Pancreas (tissue), 10 donors: ENCODE data around the gene SMARCE1. TPM values are rescaled to one million over a fixed set of nuclear protein-coding genes. Genes with fewer than 3 reads are reported as not detected.

ENCODE experiments used
- ATAC-seq, 4 donors: fragments of 200-7000 bp; cut with Tn5 transposase; one replicate each; pipeline versions ENCODE4 v1.8.0 to v1.9.1; 2020; ENCODE audit warnings: mild to moderate bottlenecking in 4 of 4, moderate library complexity in 4 of 4
- DNase-seq, 6 donors: peaks; one replicate each; pipeline ENCODE4 v3.0.0-alpha.2; 2020
- FAIRE-seq: peaks from 2 replicates; lab custom pipeline; 2012; peaks lifted over from hg19 to GRCh38; lab: Jason Lieb, UNC
- H3K27ac ChIP-seq, 4 donors: fragments of 200-600 bp; sonication (generic); 1 replicate in 3 of 4; 2 replicates in 1 of 4; pipeline versions ENCODE4 v1.5.0 to v1.8.0; 2020
- H3K27me3 ChIP-seq, 4 donors: fragments of 200-600 bp; one replicate each; pipeline ENCODE4 v1.8.0; 2021
- H3K36me3 ChIP-seq, 3 donors: fragments of 200-600 bp; sonication (generic) in 1 of 3; one replicate each; pipeline versions ENCODE4 v1.5.0 to v1.8.0; 2020 to 2021
- H3K4me1 ChIP-seq, 3 donors: fragments of 200-600 bp; one replicate each; pipeline ENCODE4 v1.8.0; 2021
- H3K4me3 ChIP-seq, 4 donors: fragments of 200-600 bp; sonication (generic) in 2 of 4; one replicate each; pipeline versions ENCODE4 v1.5.0 to v1.8.0; 2020 to 2021
- H3K9me3 ChIP-seq, 4 donors: fragments of 200-600 bp; one replicate each; pipeline ENCODE4 v1.8.0; 2021
- WGBS, 2 donors: extraction: QIAGEN DNeasy Blood & Tissue Kit; methylation state at CpG; one replicate each; pipeline ENCODE4 v1.1.7; 2013; 5-methylcytosine and 5-hydroxymethylcytosine counted together
- intact Hi-C, 3 donors: fragments of 100-400 bp; cut with DNase I; formaldehyde crosslinking; loops; one replicate each; pipeline versions ENCODE4 v1.11.1 to v1.14.2; 2022
- polyA plus RNA-seq, 2 donors: library from polyadenylated mRNA; stranded (reverse); fragments of 200-250 nt; gene quantifications; one replicate each; pipeline ENCODE4 v1.2.3, GENCODE V29; 2013
- total RNA-seq, 6 donors: library from RNA; stranded (reverse); fragmentation: NEBNext Ultra II Directional in 4 of 6; extraction: Animal tissue kit (Norgen Biotek cat#: 25700) in 4 of 6; gene quantifications; one replicate each; pipeline versions ENCODE4 v1.2.1 to v1.2.4, GENCODE V29; 2021 to 2023
- TF ChIP-seq, protein P1 (sequence below), 4 donors: fragments of 200-600 bp; sonication (generic) in 3 of 4; IDR thresholded peaks; one replicate each; pipeline versions ENCODE4 v1.5.0 to v1.8.0; 2021; ENCODE audit warnings: antibody characterized with exemption in 4 of 4
- donor health status: healthy with polysubstance abuse.
- donor health status: DM: no; HTN: no; CAD: no; lungs with moderate emphysema.
- donor health status: DM: no; HTN: no; CAD: no.
- donor health status: control.
- donor health status: control.
- donor health status: Bipolar disorder and iron deficiency.
- donor health status: DM: yes; HTN: yes; CAD: no.
- donor health status: DM: no; HTN: no; CAD: no.
- donor health status: DM: no; HTN: no; CAD: no.
- donor health status: DM: yes; HTN: yes; CAD: no.

The SMARCE1 gene
- total and polyA plus RNA-seq, 8 donors = 21.7 to 55.8 (median 35.4) TPM

DNA sequence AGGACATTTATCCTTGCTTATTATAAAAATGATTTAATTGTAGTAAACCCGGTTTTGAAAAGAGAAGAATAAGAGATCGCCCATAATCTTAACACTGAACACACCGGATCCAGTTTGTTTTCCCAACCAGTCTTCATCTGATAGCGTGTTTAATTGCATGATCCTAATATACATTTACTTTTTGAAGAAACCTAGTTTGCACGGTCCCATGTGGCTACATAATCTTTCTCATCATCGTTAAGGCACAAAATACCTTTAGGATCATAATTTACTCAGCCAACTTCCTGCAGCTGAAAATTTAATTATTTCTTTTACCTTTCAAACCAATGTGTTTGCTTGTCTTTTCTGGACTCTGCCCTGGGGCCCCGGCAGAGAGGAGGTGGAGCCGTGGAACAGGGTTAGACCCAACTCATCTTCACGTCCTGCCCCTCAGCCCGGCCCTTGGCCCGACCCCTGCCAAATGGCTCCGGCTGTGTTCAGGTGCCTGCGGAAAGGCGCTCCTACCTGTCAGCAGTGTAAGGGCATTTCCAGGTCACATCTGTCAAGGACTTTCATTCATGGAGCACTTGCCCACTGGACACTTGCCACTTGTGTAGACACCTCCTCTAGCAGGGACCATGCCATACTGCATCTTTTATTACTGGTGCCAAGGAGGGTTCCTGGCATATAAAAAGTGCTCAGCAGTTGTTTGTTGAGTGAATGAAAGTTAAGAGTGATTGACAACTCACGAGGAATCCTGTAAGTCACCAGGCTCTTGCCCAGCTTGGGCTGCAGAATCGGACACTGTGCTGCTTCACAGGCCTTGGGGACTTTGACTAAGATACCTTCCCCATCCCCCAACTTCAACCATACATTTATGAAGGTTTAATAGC is 28.6 kb downstream of the SMARCE1 start:
- H3K36me3 ChIP-seq = no peaks in the 10 kb centered on the region
- TF ChIP-seq, protein P1, sequence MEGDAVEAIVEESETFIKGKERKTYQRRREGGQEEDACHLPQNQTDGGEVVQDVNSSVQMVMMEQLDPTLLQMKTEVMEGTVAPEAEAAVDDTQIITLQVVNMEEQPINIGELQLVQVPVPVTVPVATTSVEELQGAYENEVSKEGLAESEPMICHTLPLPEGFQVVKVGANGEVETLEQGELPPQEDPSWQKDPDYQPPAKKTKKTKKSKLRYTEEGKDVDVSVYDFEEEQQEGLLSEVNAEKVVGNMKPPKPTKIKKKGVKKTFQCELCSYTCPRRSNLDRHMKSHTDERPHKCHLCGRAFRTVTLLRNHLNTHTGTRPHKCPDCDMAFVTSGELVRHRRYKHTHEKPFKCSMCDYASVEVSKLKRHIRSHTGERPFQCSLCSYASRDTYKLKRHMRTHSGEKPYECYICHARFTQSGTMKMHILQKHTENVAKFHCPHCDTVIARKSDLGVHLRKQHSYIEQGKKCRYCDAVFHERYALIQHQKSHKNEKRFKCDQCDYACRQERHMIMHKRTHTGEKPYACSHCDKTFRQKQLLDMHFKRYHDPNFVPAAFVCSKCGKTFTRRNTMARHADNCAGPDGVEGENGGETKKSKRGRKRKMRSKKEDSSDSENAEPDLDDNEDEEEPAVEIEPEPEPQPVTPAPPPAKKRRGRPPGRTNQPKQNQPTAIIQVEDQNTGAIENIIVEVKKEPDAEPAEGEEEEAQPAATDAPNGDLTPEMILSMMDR (IDR thresholded peaks at IDR 0.05) = no peak
- FAIRE-seq (no peak), DNase-seq (no peak), ATAC-seq (no peak)
- no peaks in the 10 kb centered on the region for H3K4me1 ChIP-seq
- peaks cover 0 to 14% (median 3%) of the 10 kb centered on the region in 4 donors for H3K27me3 ChIP-seq
- no peak overlapping the region for H3K4me3 ChIP-seq
- H3K27ac ChIP-seq = no peak overlapping the region
- 29 to 42% methylated on average over 16 of the region's 16 CpGs for WGBS, 2 donors
- H3K9me3 ChIP-seq = no peaks in the 10 kb centered on the region
- intact Hi-C loops = loop anchor here (5.0 to 10.0 kb wide), 3 partner anchors 173 to 1046 kb away; partner anchors contain the start of gene KRT28 (in 2 of the 3)

DNA sequence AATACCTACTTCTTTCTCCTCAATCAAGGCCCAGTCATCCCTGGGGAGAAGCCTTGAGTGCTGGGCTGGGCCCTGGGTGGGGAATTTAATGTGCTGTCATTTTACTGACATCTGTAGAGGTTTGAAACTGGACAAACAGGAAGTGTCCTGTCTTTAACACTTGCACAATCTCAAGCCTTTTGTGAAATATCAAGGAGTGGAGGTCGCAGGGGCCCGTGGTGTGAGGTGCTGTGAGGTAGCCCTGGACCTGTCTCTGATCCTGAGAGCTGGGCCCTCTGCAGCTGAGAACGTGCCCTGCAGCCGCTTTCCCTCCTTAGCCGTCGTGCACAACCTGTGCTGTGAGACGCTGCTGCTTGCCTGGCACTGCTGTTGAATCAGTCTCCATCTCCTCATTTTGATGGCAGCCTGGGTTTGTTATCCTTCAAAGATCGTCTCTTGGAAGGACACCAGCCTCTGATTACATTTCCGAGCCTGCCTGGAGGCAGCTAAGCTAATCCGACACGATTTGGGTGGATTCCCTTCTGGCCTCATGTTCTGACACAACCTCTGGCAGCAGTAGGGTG is 29.9 kb downstream of the SMARCE1 start:
- FAIRE-seq = no peak
- TF ChIP-seq, protein P1 (IDR thresholded peaks at IDR 0.05) = no peak
- H3K36me3 ChIP-seq = no peaks in the 10 kb centered on the region
- intact Hi-C loops = loop anchor here (5.0 to 10.0 kb wide), 3 partner anchors 175 to 1047 kb away; partner anchors contain the start of gene KRT28 (in 2 of the 3)
- peaks cover 0 to 13% (median 3%) of the 10 kb centered on the region in 4 donors for H3K27me3 ChIP-seq
- no peak overlapping the region for H3K4me3 ChIP-seq
- H3K27ac ChIP-seq = no peak overlapping the region
- no peak for ATAC-seq
- 58 to 70% methylated on average over 11 of the region's 11 CpGs for WGBS, 2 donors
- no peak for DNase-seq
- no peaks in the 10 kb centered on the region for H3K9me3 ChIP-seq
- H3K4me1 ChIP-seq = no peaks in the 10 kb centered on the region

DNA sequence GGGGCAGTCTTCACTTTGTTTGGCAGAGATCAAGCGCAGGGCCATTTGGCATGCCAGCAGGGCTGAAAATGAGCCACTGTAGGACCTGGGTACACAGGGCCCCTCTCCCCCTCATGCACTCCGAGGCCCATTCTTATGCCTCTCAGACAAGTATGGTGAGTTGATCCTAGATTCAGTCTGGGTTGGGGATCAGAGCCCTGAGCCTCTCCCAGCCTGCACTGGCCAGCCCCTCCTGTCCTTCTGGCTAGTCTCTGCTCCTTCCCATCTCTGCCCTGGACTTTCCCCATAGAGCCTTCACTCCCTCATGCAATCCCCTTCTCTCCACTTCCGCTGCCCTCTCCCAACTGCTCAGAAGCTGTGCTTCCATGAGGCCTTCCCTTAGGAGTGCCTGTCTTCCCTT is 31.0 kb downstream of the SMARCE1 start:
- Histone ChIP-seq H3K27me3 (peaks cover 0 to 7% (median 3%) of the 10 kb centered on the region in 4 donors), H3K4me3 (no peak overlapping the region), H3K9me3 (no peaks in the 10 kb centered on the region), H3K4me1 (no peaks in the 10 kb centered on the region), H3K27ac (no peak overlapping the region), H3K36me3 (no peaks in the 10 kb centered on the region)
- no peak for ATAC-seq
- FAIRE-seq = no peak
- TF ChIP-seq, protein P1 (IDR thresholded peaks at IDR 0.05) = no peak
- 52 to 84% methylated on average over 3 of the region's 3 CpGs for WGBS, 2 donors
- DNase-seq = no peak
- intact Hi-C loops = loop anchor here (5.0 to 10.0 kb wide), 3 partner anchors 176 to 1048 kb away; partner anchors contain the start of gene KRT28 (in 2 of the 3)

DNA sequence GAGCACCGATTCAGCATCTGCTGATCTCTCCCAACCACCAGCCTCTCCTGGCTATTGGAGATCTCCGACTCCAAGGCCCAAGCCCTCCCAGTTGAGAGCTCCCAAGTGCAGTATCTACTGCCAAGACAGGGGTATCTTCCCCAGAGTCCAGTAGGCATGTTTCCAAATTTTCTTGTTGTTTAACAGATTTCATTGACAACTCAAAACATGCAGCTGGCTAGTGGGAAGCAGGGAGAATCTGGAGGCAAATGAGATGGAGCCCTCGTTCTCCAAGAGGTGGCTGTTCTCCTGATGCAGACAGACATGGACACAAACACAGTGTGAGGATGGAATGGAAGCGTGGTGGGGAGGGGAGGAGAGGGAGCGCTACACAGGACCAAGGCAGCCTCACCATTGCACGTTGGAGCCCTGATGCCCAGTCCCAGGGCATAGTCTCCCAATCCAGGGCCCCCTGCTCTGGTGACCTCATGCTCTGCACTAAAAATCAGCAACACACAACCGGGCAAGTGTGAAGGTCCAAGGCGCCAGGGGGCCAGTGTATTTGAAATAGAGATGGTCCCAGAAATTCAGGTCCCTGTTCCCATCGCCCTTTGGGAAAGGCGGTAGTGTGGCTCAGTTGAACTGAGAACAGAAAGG is 31.7 kb downstream of the SMARCE1 start:
- no peaks in the 10 kb centered on the region for H3K36me3 ChIP-seq
- 55 to 57% methylated on average over 10 of the region's 10 CpGs for WGBS, 2 donors
- no peaks in the 10 kb centered on the region for H3K4me1 ChIP-seq
- TF ChIP-seq, protein P1 (IDR thresholded peaks at IDR 0.05) = no peak
- no peaks in the 10 kb centered on the region for H3K9me3 ChIP-seq
- ATAC-seq (no peak), FAIRE-seq (no peak), DNase-seq (no peak)
- no peak overlapping the region for H3K4me3 ChIP-seq
- intact Hi-C loops = loop anchor here (5.0 to 10.0 kb wide), 3 partner anchors 176 to 1049 kb away; partner anchors contain the start of gene KRT28 (in 2 of the 3)
- H3K27me3 ChIP-seq = peaks cover 0 to 7% (median 3%) of the 10 kb centered on the region in 4 donors
- H3K27ac ChIP-seq = no peak overlapping the region
